ENCODE data around the gene FUT3. TPM values are rescaled to one million over a fixed set of nuclear protein-coding genes. Genes with fewer than 3 reads are reported as not detected.

FUT3 gene
- polyA plus RNA-seq, 3 donors, result not detected

DNA sequence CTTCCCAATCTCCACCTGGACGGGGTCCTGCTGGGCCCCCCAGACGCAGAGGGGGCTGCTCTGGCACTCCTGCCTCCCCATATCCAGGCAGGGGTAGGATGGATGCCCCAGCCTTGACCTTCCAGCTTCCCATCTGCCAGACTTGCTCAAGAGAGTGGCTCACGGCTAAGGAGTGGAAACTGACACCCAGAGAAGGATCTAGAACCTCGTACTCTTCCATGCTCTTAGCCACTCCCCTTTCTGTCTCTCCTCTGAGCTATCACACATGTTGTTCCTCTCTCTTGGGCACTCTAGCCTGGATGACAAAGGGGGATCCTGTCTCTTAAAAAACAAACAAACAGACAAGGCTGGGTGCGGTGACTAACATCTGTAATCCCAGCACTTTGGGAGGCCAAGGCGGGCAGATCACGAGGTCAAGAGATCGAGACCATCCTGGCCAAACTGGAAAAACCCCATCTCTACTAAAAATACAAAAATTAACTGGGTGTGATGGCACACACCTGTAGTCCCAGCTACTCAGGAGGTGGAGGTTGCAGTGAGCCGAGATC is 31.2 kb upstream of the FUT3 start:
- TF ChIP-seq, protein P1, sequence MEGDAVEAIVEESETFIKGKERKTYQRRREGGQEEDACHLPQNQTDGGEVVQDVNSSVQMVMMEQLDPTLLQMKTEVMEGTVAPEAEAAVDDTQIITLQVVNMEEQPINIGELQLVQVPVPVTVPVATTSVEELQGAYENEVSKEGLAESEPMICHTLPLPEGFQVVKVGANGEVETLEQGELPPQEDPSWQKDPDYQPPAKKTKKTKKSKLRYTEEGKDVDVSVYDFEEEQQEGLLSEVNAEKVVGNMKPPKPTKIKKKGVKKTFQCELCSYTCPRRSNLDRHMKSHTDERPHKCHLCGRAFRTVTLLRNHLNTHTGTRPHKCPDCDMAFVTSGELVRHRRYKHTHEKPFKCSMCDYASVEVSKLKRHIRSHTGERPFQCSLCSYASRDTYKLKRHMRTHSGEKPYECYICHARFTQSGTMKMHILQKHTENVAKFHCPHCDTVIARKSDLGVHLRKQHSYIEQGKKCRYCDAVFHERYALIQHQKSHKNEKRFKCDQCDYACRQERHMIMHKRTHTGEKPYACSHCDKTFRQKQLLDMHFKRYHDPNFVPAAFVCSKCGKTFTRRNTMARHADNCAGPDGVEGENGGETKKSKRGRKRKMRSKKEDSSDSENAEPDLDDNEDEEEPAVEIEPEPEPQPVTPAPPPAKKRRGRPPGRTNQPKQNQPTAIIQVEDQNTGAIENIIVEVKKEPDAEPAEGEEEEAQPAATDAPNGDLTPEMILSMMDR (IDR thresholded peaks at IDR 0.05), result no peak
- Histone ChIP-seq H3K9me3 (replicated peaks in 1 of 2; ENCODE audit: control insufficient read depth in 1 of 2, insufficient read depth in 1 of 2, low read length in 2 of 2) (no peaks in the 10 kb centered on the region), H2AFZ (ENCODE audit: insufficient read depth, low read depth, low read length, poor library complexity, severe bottlenecking) (no peak overlapping the region), H3K4me3 (replicated peaks in 1 of 3; ENCODE audit: low read depth in 2 of 3, low read length in 3 of 3) (no peak overlapping the region), H3K27ac (ENCODE audit: low read depth in 1 of 2, low read length in 2 of 2) (no peak overlapping the region), H3K4me1 (ENCODE audit: control insufficient read depth in 1 of 2, insufficient read depth in 2 of 2, low read length in 2 of 2) (no peaks in the 10 kb centered on the region), H3K79me2 (ENCODE audit: insufficient read depth, low read length) (no peaks in the 10 kb centered on the region), H4K20me1 (ENCODE audit: insufficient read depth, low read length) (no peaks in the 10 kb centered on the region), H3K36me3 (replicated peaks in 1 of 2; ENCODE audit: control insufficient read depth in 1 of 2, insufficient read depth in 2 of 2, low read length in 2 of 2) (no peaks in the 10 kb centered on the region), H3K9ac (ENCODE audit: insufficient read depth, low read length, poor library complexity, severe bottlenecking) (no peak overlapping the region), H3K27me3 (ENCODE audit: control insufficient read depth in 2 of 2, insufficient read depth in 2 of 2, low read length in 2 of 2) (peaks cover 0 to 8% of the 10 kb centered on the region in 2 donors), H3K4me2 (replicated peaks; ENCODE audit: extremely low read depth, low read length, poor library complexity, severe bottlenecking) (no peak overlapping the region)
- H3K9me3 Mint-ChIP-seq, result peaks cover 0 to 4% (median 0%) of the 10 kb centered on the region in 7 donors
- no peak for DNase-seq
- no peaks in the 10 kb centered on the region for H3K36me3 Mint-ChIP-seq
- no peak overlapping the region for H3K27ac Mint-ChIP-seq
- peaks cover 6% of the 10 kb centered on the region for H3K4me1 Mint-ChIP-seq
- peaks cover 22 to 27% (median 26%) of the 10 kb centered on the region in 3 donors for H3K27me3 Mint-ChIP-seq (ENCODE audit: low read depth in 3 of 3)
- intact Hi-C loops (cut with micrococcal nuclease), result no loop called here
- peak overlapping the region; percentile 31 to 35 for H3K4me3 Mint-ChIP-seq
- 67% methylated on average over 6 of the region's 9 CpGs for WGBS (ENCODE audit: insufficient coverage)

DNA sequence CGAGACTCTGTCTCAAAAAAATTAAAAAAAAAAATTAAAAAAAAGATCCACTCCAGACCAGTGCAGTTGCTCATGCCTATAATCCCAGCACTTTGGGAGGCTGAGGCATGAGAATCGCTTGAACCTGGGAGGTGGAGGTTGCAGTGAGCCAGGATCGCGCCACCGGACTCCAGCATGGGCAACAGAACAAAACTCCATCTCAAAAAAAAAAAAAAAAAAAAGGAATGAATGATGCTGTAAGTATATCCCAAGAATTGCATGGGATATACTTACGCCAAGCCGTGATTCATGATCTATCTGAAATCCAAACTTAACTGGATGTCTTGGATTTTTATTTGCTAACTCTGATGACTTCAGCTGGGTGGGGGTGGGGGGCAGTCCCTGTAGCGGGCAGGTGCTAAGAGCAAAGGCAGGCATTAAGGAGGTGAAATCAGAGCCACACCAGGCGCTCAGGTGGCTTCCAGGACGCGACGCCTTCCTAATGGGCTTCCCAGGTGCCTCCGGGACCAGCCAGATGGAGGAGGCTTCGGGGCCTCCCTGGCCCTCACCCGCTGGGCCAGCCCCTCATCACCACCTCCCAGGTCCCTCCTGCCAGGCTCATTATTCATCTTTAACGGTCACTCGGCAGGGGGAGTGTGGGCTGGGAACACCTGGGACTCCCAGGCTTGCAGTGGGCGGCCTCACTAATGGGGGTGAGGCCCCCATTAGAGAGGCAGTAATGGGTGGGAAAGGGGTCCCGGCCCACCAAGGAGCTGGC is 30.5 kb upstream of the FUT3 start:
- Mint-ChIP-seq H3K4me1 (peaks cover 6% of the 10 kb centered on the region), H3K9me3 (peaks cover 0 to 4% (median 0%) of the 10 kb centered on the region in 7 donors), H3K27me3 (ENCODE audit: low read depth in 3 of 3) (peaks cover 22 to 27% (median 26%) of the 10 kb centered on the region in 3 donors), H3K4me3 (peak overlapping the region in 1 of 2 donors; percentile 11), H3K27ac (no peak overlapping the region), H3K36me3 (no peaks in the 10 kb centered on the region)
- H3K36me3 ChIP-seq (replicated peaks in 1 of 2; ENCODE audit: control insufficient read depth in 1 of 2, insufficient read depth in 2 of 2, low read length in 2 of 2), result no peaks in the 10 kb centered on the region
- peaks cover 0 to 8% of the 10 kb centered on the region in 2 donors for H3K27me3 ChIP-seq (ENCODE audit: control insufficient read depth in 2 of 2, insufficient read depth in 2 of 2, low read length in 2 of 2)
- no peak overlapping the region for H3K27ac ChIP-seq (ENCODE audit: low read depth in 1 of 2, low read length in 2 of 2)
- no peak overlapping the region for H3K9ac ChIP-seq (ENCODE audit: insufficient read depth, low read length, poor library complexity, severe bottlenecking)
- H3K4me2 ChIP-seq (replicated peaks; ENCODE audit: extremely low read depth, low read length, poor library complexity, severe bottlenecking), result no peak overlapping the region
- H3K4me1 ChIP-seq (ENCODE audit: control insufficient read depth in 1 of 2, insufficient read depth in 2 of 2, low read length in 2 of 2), result no peaks in the 10 kb centered on the region
- TF ChIP-seq, protein P1 (IDR thresholded peaks at IDR 0.05), result no peak
- 53% methylated on average over 7 of the region's 19 CpGs for WGBS (ENCODE audit: insufficient coverage)
- intact Hi-C loops (cut with micrococcal nuclease), result no loop called here
- H3K4me3 ChIP-seq (replicated peaks in 1 of 3; ENCODE audit: low read depth in 2 of 3, low read length in 3 of 3), result no peak overlapping the region
- no peaks in the 10 kb centered on the region for H3K9me3 ChIP-seq (replicated peaks in 1 of 2; ENCODE audit: control insufficient read depth in 1 of 2, insufficient read depth in 1 of 2, low read length in 2 of 2)
- no peaks in the 10 kb centered on the region for H4K20me1 ChIP-seq (ENCODE audit: insufficient read depth, low read length)
- no peak overlapping the region for H2AFZ ChIP-seq (ENCODE audit: insufficient read depth, low read depth, low read length, poor library complexity, severe bottlenecking)
- no peaks in the 10 kb centered on the region for H3K79me2 ChIP-seq (ENCODE audit: insufficient read depth, low read length)
- no peak for DNase-seq
